ENCODE results near the gene TM6SF1. TPM values are rescaled to one million over a fixed set of nuclear protein-coding genes. Genes with fewer than 3 reads are reported as not detected.

Gene TM6SF1
- total and polyA plus RNA-seq, 2 of the 4 experiments (the other 2 are of a cell fraction) = 1.6 to 1.9 TPM

- DNase-seq = no peak
- no peak overlapping the region for H2AFZ ChIP-seq (replicated peaks; ENCODE audit: low read length, poor library complexity)
- H3K14ac ChIP-seq (replicated peaks; ENCODE audit: low read depth, low read length) = no peak overlapping the region
- no peak overlapping the region for H4K91ac ChIP-seq (ENCODE audit: insufficient read depth, low read depth, low read length)
- H3K23ac ChIP-seq (ENCODE audit: low read depth, low read length) = no peak overlapping the region
- H4K8ac ChIP-seq (ENCODE audit: low read depth in 2 of 2, low read length in 2 of 2) = no peak overlapping the region
- dilution Hi-C loops (cut with HindIII; ENCODE audit: low sequenced_read_pairs, unreplicated experiment) (no loop called here), intact Hi-C loops (cut with micrococcal nuclease) (no loop called here), in situ Hi-C loops (cut with MboI; ENCODE audit: low sequenced_read_pairs) (no loop called here)
- no peak overlapping the region for H2BK5ac ChIP-seq (ENCODE audit: low read depth, low read length, poor library complexity, severe bottlenecking)
- no CpG with 5 or more reads among the region's 9 CpGs for WGBS, 2 experiments (ENCODE audit: extremely low coverage in 2 of 2, insufficient read length in 1 of 2)
- no peak overlapping the region for H2AK5ac ChIP-seq (ENCODE audit: low read depth, low read length)
- H3K36me3 ChIP-seq (ENCODE audit: control insufficient read depth, insufficient read depth, low read length) = peaks cover 4% of the 10 kb centered on the region
- H3K4me1 ChIP-seq (ENCODE audit: control insufficient read depth, insufficient read depth, low read length) = no peaks in the 10 kb centered on the region
- H2BK15ac ChIP-seq (ENCODE audit: low read depth, low read length) = no peak overlapping the region
- H3K4me3 ChIP-seq (ENCODE audit: insufficient read depth, low read depth, low read length) = no peak overlapping the region
- H2BK20ac ChIP-seq (ENCODE audit: low read depth, low read length) = no peak overlapping the region
- no peak overlapping the region for H3K18ac ChIP-seq (ENCODE audit: low read depth, low read length)
- BruUV-seq (replicated peaks) = no TSS peak
- TF ChIP-seq MXI1 (IDR thresholded peaks at IDR 0.05; ENCODE audit: borderline replicate concordance, low read depth, low read length) (no peak), ELK1 (IDR thresholded peaks at IDR 0.05; ENCODE audit: borderline replicate concordance, low read depth, low read length) (no peak), SMC3 (IDR thresholded peaks at IDR 0.05; ENCODE audit: low read depth, low read length) (no peak), FOS (IDR thresholded peaks at IDR 0.05; ENCODE audit: low read depth, low read length) (no peak), NFE2L2 (IDR thresholded peaks at IDR 0.05; ENCODE audit: low read depth, low read length) (no peak), CEBPB (IDR thresholded peaks at IDR 0.05; ENCODE audit: low read depth, low read length) (no peak)
- no peaks in the 10 kb centered on the region for H3K79me1 ChIP-seq (ENCODE audit: low read depth in 1 of 2, low read length in 2 of 2)
- no peak overlapping the region for H4K5ac ChIP-seq (ENCODE audit: low read depth, low read length)
- H2BK120ac ChIP-seq (ENCODE audit: low read depth, low read length) = no peak overlapping the region
- peaks cover 3% of the 10 kb centered on the region; the same call in 1 of the 2 replicates for H3K9me1 ChIP-seq (ENCODE audit: insufficient read depth, low read length)
- no peak overlapping the region for H3K4ac ChIP-seq (ENCODE audit: low read depth, low read length)
- H3K27ac ChIP-seq (ENCODE audit: insufficient read depth, low read length) = no peak overlapping the region
- no peaks in the 10 kb centered on the region for H3K27me3 ChIP-seq (ENCODE audit: control insufficient read depth, insufficient read depth, low read length)
- no peak overlapping the region for H3K9ac ChIP-seq (ENCODE audit: low read depth, low read length)
- H2AK9ac ChIP-seq (replicated peaks; ENCODE audit: low read depth, low read length, poor library complexity) = no peak overlapping the region
- ATAC-seq (ENCODE audit: low read depth) = no peak
- H3K56ac ChIP-seq (ENCODE audit: extremely low read depth, insufficient read depth, low read length) = no peak overlapping the region
- ChIA-PET CTCF (interaction anchor here (0.6 kb wide), 1 partner anchor 106 kb away, joined by 4 read pairs; no protein-coding TSS in a partner anchor), POLR2A (ENCODE audit: unreplicated experiment) (no interaction called here)
- no peaks in the 10 kb centered on the region for H3K9me3 ChIP-seq (ENCODE audit: control insufficient read depth, insufficient read depth, low read length)
- H4K20me1 ChIP-seq (ENCODE audit: insufficient read depth, low read length) = no peaks in the 10 kb centered on the region
- H3K4me2 ChIP-seq (ENCODE audit: low read depth, low read length) = no peak overlapping the region
Observed at GRCh38 chr15:83119968-83120581, 12.6 kb downstream of the TM6SF1 start.
